C1 segment of cervical spinal cord (tissue), 14 donors: ENCODE data around the gene TMEM252.

ENCODE experiments used
- DNase-seq, 14 donors: peaks; one replicate each; lab custom pipeline; 2025; lab: John Stamatoyannopoulos, UW

Gene TMEM252

DNA sequence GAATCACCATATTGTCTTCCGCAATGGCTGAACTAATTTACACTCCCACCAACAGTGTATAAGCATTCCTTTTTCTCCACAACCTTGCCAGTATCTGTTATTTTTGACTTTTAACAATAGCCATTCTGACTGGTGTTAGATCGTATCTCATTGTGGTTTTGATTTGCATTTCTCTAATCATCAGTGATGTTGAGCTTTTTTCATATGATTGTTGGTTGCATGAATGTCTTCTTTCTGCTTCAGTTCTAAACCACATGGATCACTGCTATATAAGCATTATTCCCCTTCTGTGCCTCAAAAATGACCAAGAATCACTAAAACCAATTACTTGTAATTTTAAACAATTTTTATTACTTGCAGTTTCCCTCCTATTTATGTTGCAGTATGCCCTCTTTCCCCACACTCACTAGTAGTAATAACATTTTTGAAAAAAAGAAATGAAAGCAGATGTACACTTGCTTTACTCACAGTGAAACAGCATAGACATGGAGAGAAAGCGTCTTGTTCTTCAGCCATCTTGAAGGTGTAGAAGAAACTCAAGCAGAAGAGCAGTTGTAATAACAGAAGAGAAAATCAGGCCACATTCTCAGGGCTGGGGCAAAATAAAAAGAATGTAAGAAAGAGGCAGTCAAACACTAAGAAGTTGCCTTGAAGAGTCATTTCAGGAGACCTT, 4.5 kb upstream of the TMEM252 start:
- no peak for DNase-seq

DNA sequence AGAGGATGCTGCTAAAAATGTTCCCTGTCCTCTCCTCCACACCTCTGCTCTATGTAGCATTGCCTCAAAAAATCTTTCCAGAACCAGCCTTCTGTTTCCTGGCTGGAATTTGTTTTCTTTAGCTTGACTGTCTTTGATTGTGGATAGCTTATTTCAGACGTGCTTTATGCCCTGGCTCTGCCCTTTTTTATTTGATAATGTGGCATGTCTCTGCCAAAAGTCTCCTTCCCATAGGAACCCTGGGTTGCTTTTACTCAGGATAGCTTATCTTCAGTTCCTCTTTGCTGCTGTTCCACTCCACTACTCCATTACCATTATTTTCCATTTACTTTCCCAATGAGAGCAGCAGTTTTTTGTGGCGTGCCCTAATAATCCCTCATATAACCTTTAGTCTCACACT, 885 bp upstream of the TMEM252 start:
- no peak for DNase-seq

DNA sequence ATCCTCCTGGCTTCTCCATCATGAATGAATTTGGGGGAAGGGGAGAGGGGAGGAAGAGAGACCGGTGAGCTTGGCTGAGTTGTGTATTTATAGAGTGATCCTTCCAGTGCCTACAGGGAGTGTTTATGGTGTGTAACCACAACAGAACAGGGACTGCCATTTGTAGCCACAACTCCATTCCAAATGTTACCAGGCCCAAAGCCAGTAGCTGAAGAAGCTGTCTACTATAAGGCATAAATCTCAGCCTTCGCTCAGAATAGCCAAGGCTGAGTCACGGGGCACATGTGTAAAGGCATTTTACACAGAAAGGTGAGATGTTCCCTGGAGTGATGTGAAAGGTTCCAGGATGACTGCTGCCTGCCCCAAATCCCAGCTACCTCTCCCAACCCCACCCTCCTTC, 2.5 kb downstream of the TMEM252 start:
- DNase-seq = no peak

DNA sequence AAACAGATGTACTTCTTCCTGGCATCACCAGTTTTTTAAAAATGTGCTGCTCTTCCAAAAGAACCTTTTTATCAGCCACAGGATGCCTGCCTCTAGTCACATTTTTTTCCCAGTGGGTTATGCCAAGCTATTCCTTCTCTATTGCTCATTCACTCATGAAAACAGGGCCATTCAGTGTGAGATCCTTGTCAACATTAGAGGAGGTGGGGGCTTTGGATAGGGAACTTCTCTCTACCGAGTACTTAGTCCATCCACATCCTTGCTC, 3.1 kb downstream of the TMEM252 start:
- no peak for DNase-seq

DNA sequence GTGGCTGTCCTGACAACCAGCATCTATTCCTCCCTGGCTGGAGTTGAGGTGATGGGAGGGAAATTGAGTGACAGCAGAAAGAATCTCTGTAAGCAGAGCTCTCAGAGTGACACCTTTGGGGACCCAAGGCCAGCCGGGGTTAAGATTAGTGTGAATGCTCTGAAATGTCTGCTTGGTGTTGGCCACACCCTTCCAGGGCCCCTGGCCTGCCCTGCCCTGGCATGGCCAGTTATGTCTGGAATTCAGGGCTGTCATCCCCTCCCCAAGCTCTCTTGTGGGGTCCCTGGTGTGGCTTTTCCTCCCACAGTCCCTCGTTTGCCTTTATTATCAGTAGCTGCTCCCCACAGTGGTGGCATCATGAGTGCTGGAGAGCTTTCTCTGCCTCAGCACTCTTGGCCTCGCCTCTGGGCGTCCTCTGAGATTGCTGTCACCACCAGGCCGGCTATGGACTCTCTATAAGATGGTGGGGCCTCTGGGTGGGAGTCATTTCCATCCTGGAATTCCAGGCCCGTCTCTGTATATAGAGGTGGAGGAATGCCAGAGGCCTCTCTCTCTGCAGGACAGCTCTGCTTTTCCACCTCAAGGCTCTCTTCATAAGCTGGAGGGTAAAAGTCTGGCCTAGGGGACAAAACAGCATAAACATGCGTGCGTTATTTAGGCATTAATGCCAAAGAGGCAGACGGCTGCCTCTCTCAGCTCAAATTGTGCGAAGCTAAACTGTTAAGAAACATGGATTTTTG, 3.6 kb downstream of the TMEM252 start:
- DNase-seq = no peak

DNA sequence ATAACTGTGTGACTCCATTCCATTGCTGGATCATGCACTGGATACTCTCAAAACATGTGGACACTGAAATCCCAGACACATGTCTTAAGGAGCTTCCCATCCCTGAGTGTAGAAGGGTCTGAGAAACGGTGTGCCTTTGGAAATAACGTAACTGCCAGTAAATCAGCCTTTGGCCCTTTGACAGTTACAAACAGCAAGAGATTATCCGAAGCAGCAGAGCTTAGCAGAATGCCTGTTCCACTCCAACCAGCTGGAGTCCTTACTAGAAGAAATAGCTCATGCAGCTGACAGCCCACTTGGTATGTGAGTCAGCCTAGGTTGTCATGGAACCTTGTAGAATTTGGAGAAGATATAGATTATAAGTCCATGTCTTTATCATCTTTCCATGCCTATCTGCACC, 7.0 kb downstream of the TMEM252 start:
- peak in 1 of 14 donors; percentile 17 for DNase-seq

DNA sequence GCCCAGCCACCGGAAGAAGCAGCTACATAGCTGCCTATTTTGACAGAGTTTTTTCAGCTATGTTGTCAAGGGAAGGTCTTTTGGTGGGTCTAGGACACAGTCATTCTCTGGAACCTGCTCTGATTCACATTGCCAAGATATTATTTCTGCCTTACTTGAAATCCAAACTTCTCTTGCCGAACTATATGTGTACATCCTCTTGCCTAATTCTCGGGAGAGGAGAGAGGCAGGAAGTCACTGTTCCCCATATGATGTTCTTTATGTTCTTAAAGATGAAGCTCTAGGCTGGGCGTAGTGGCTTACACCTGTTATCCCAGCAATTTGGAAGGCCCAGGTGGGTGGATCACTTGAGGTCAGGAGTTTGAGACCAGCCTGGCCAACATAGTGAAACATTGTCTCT, 8.6 kb downstream of the TMEM252 start:
- DNase-seq = no peak

DNA sequence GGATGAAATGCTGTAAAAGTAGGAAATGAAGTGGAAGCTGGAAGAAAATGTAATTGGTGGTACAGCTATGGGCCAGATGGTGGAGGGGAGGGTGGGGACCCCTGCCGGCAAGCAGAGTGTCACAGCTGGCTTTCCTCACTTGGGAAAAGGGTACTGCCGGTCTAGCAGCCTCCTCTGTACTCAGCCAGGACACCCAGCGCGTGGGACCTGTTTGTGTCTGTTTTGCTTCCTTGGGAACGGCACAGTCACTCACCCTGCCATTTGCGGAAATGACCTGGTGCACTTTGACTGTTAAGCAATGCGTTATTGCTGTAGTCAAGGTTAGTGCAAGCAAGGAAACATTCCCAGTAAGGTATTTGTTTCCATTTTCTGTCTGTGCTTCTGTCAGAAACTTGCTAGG, 10.1 kb downstream of the TMEM252 start:
- DNase-seq = no peak

DNA sequence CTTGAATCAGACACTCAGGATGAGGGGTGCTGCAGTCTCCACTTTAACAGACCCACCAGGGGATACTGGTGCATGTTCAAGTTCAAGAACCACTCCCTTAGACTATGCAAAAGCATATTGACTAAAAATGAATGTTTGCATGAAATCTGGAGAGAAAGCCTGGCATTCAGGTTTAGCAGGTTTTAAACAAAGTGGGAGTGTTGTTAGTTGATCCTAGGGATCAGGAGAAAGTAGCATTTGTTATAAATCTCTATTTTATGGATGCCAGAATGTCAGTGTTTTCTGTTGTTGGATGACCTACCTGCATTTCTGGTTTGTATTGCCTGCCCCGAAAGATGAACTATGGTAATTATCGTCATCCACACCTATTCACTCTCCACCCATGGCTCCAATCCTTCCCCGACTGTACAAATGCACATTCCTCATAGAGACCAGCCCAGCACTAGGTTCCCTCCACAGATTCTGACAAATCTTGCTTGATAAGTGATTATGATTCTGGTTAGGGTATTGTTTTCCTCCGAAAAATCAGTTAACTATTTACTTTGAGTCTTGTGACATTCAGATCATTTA, 17.2 kb downstream of the TMEM252 start:
- no peak for DNase-seq

DNA sequence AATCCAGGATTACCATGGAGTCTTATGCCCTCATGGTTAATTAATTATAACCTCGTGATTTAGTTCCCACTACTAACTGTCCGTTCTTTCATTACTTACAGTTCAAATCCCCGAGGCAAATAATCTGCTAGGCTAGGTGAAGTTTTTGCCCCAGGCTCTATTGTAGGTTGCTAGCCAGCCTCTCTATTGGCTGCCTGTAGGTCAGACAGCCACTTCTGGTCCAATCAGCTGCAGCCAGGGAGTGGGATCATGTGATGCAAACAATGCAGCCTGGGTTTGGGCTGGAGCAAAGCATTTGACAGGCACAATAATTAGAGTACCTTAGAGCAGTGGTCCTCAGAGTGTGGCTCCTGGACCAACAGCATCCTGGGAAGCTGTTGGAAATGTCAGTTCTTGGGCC, 17.7 kb downstream of the TMEM252 start:
- DNase-seq = no peak

DNA sequence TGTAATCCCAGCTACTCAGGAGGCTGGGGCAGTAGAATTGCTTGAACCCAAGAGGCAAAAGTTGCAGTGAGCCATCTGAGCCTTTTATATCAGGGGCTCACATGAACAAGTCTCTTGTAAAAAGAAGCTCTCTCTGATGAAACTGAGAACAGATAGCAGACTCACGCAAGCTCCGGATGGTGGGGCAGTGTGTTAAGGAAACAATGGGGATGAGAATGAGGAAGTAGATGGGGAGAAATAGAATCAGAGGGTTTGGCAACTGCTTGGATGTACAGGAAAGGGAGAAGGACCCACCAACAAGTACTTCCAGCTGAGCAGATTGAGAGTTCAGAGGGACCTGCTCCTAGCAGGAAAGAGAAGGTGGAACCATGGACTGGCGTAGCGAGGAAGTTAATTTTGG, 18.6 kb downstream of the TMEM252 start:
- peak in 2 of 14 donors; percentile 2 to 5 for DNase-seq

DNA sequence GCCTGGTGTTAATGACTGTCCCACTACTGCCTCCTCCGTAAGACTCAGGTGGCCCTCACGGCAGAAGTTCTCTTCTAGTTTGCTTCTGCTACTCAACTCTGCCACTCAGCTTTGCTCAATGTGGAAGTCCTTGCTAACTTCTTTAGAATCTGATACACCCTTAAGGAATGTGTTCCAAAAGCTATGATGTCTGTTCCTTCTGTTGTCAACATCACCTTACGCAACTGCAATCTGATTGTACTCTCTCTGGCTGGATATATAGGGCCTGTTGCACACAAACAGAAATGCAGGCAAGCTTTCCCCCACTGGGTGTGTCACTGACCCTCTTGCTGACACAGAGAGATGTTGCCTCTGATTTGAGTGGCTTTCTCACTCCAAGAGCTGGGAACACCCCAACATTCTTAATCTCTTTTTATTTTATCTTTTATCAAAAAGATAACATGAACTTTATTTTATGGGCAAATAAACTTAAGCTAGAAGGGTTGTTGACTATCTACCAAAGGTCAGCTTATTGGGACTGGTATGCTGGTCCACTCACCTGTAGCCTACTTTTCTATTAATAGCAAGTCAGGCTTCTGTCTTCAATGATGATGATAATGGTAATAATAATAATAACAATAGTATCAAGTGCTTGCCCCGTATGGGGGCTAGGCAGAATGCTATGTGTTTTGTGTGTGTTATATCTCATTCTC, 25.2 kb downstream of the TMEM252 start:
- DNase-seq = no peak

DNA sequence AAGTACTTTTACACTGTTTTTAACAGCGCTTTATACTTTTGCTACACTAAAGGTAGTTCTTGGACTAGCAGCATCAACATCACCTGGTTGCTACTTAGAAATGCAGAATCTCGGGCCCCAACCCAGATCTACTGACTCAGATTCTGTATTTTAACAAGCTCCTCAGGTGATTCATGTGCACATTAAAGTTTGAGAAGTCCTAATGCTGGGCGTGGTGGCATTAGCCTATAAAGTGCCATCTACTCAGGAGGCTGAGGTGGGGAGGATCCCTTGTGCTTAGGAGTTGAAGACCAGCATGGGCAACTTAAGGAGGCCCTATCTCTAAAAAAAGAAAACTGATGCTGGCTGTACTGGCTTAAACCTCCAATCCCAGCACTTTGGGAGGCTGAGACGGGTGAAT, 26.7 kb downstream of the TMEM252 start:
- no peak for DNase-seq

DNA sequence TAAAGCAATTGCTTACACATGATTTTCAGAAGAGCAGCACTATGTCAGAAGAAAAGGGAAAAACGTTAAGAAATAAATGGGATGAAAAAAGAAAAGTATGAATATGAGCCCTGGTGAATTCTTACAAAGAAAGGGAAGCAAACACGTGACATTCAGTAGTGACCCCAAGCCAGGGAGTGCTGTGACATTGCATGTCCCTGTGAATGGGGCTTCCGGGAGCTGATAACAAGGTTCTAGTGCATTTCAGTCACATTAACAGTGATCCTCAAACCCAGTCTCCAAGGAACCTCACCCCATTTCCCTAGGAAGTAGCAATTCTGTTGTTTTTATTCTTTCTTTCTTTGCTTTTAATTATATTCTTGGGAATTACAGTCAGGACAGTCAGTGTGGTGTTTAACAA, 27.3 kb downstream of the TMEM252 start:
- DNase-seq = no peak

DNA sequence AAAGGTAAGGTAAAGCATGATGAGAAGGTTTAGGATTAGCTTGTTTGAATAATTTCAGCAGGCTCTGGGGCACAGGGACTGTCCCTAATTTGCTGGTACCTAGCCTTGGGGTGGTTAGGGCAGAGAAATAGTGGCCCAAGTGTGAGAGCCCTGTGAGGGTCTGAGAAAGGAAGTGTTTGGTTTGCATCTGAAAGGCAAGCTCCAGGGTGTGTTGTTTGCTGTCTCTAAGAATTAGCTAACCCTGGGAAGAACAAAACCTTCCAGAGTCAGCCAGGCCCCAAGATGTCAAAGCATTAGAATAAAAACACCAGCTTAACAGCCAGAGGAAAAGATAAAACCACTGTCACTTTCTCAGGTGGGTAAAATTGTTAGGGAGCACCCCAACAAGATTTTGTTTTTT, 31.0 kb downstream of the TMEM252 start:
- DNase-seq = no peak

DNA sequence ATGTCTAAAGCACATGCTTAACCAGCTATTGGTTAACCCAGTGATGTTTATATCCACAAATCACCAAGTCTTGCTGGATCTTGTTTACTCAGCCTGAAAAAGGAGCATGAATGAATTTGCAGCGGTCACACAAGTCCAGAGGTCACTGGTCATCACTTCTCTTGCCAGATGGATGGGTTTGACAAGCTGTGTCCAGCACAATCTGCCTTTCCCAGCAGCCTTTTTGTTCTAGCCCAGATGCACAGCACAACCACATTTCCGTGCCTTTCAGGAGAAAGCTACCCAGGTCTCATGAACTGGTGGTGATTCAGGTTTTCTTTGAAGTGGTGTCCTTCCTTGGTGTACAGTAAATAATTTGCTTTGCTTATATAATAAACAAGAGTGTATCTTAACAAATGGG, 32.1 kb downstream of the TMEM252 start:
- no peak for DNase-seq

DNA sequence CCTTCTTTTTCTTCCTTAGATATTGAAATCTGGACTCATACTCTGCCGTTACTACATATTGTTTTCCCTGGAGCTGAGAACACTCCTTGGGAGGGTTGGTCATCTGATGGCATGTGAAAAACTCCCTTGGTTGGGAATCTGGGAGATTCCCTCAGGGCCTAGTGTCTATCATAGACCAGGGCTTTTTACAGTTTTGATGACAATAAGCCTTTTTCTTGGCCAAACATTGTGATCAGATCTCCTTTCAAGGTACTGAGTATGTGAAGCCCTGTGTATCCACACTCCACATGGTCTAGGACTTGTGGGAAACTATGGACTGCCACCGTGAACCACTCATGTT, 32.9 kb downstream of the TMEM252 start:
- no peak for DNase-seq

DNA sequence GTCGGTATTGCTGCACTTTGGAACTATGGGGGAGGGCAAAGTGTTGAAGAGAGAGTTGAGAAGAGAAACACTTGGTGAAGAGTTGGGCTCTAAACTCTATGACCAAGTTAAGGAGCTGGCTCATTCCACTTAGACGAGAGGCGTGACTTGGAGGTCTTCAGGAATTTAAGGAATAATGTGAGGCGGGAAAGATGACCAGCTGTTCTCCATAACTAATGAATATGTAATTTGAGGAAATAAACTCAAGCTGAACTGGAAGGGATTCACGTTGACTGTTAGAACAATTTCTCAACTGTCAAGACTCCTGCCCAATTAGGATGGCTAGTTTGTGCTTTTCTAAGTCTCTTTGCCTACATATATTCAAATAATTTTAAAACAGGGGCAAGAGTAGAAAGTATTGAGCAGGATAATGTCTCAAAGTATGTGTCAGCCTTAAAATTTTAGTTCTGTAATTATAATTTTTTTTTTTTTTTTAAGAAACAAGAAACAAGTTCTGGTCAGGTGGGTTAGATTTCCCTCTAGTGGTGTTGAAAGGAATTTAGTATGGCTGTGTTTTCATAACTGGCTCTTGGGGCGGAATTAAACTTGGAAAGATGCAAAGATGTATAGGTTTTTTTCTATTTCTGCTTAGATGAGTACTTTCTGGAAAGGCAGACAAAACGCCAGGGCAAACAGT, 33.4 kb downstream of the TMEM252 start:
- peak in 2 of 14 donors; percentile 1 to 16 for DNase-seq

DNA sequence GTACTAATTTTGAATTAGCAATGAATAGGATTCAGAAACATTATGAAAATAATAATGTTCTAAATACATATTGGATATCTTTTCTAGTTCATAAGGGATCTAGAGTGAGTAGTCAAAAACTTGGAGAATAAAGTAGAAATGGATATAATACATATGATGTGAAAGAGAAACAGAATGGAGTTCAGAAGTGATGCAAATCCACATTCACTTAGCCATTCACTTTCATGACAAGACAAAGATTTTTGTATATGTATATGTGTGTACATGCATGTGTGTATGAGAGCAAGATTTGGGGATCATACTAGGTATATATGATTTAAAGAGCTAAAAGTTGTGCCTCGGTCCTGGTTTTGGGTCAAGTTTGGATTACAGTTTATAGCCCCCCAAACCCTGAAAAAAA, 34.1 kb downstream of the TMEM252 start:
- no peak for DNase-seq

DNA sequence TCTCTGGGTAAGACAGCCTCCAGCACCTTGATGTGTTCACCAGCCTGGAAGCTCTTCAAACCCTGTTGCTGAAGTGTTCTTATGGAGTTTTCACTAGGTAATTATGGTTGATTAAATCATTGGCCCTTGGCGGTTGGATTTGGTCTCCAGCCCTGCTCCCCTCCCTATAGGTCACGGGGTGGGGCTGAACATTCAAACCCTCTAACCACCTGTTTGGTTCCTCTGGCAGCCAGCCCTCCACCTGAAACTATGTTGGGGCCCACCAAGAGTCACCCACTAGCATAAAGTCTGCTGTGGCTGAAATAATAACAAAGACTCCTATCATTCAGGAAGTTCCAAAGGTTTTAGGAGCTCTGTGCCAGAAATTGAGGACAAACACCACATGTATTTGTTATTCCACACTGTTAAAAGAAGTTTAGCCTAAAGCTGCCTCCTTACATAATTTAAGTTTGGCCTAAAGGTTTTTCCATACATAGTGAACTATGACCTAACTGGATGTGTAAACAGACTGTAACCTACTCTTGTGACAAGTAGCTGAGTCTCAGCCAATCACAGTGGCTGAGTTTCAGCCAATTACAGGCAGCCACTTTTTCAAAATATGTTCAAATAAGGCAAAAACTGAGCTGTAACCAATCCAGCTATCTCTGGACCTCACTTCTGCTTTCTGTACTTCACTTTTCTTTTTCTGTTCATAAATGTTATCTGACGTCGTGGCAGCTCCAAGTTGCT, 34.8 kb downstream of the TMEM252 start:
- no peak for DNase-seq

DNA sequence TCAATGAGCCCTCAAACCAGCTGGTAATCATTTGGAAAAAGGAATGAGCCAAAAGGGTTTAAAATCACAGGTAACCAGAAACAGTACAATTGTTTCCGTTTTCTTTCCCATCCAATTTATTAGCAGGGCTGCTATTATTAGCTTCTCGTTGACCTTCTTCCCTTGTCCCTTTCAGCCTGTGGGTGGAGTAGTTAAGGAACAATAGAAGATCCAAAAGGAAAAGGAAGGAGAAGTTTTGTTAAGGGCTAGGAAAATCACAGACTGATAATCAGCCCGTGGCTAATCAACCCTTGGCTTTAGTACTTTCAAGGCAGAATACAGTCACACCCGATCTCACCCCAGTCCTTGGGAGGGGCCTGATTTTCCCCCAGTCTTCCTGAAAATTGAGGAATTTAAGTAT, 38.4 kb downstream of the TMEM252 start:
- no peak for DNase-seq
